H1 (cell line): ENCODE results near the gene SOX12. TPM values are rescaled to one million over a fixed set of nuclear protein-coding genes. Genes with fewer than 3 reads are reported as not detected.

Experiments used
- BACH1 ChIP-seq: IDR thresholded peaks from 2 replicates; pipeline ENCODE4 v1.6.1; 2012; ENCODE audit warnings: low read length, improper control_type of control experiment
- BRCA1 ChIP-seq: IDR thresholded peaks from 2 replicates; pipeline ENCODE4 v1.6.1; 2012; ENCODE audit warnings: low read depth, low read length, improper control_type of control experiment
- HDAC6 ChIP-seq: IDR thresholded peaks from one replicate; pipeline ENCODE4 v1.7.1; 2012; ENCODE audit warnings: low read depth, mild to moderate bottlenecking, inconsistent platforms, low read length, moderate library complexity
- JUN ChIP-seq: IDR thresholded peaks from 2 replicates; pipeline ENCODE4 v1.6.1; 2011; ENCODE audit warnings: low read depth, mild to moderate bottlenecking, improper control_type of control experiment, low read length
- NRF1 ChIP-seq: IDR thresholded peaks from 2 replicates; pipeline ENCODE4 v1.6.1; 2011; ENCODE audit warnings: mild to moderate bottlenecking, low read depth, low read length, improper control_type of control experiment
- PHF8 ChIP-seq: fragments of 200-600 bp; sonication (generic); conservative IDR thresholded peaks from 2 replicates; pipeline ENCODE4 v1.7.1; 2012; ENCODE audit warnings: low read depth, mild to moderate bottlenecking, inconsistent platforms, low read length, moderate library complexity
- SIX5 ChIP-seq: IDR thresholded peaks from 2 replicates; pipeline ENCODE4 v1.6.1; 2011; ENCODE audit warnings: mild to moderate bottlenecking, low read depth, low read length
- TCF12 ChIP-seq: IDR thresholded peaks from 2 replicates; pipeline ENCODE4 v1.6.1; 2011; ENCODE audit warnings: low read depth, mild to moderate bottlenecking, low read length
- polyA plus RNA-seq, 7 experiments: library from polyadenylated mRNA; depleted of rRNA in 3 of 7; stranded (reverse) in 5 of 7; unstranded in 2 of 7; fragments of >200 nt in 5 of 7; fragments of 200-250 nt in 2 of 7; gene quantifications; 1 replicate in 5 of 7; 2 replicates in 1 of 7; 4 replicates in 1 of 7; pipeline versions ENCODE4 v1.2.1 to v1.2.3, GENCODE V29; 2011 to 2013; ENCODE audit warnings: missing spikeins in 2 of 7, mixed read lengths in 2 of 7
- total RNA-seq: library from RNA; stranded (reverse); fragmentation: NEBNext Ultra II Directional; extraction: Animal tissue kit (Norgen Biotek cat#: 25700); gene quantifications from 2 replicates; pipeline ENCODE4 v1.2.1, GENCODE V29; 2021
- TF ChIP-seq, protein P1 (sequence below): fragments of 300-600 bp; sonication (generic); IDR thresholded peaks from 2 replicates; pipeline ENCODE4 v1.7.1; 2012; ENCODE audit warnings: low read length, moderate library complexity, mild to moderate bottlenecking, inconsistent platforms; ENCODE audit not compliant: insufficient replicate concordance
- TF ChIP-seq, protein P2 (sequence below): IDR thresholded peaks from 2 replicates; pipeline ENCODE4 v1.6.1; 2012; ENCODE audit warnings: inconsistent platforms

The SOX12 gene
- total and polyA plus RNA-seq, 2 of the 8 experiments (the other 6 are each of a cell fraction or from before 2014, with no cell fraction given): 6.4 to 63.0 TPM

DNA sequence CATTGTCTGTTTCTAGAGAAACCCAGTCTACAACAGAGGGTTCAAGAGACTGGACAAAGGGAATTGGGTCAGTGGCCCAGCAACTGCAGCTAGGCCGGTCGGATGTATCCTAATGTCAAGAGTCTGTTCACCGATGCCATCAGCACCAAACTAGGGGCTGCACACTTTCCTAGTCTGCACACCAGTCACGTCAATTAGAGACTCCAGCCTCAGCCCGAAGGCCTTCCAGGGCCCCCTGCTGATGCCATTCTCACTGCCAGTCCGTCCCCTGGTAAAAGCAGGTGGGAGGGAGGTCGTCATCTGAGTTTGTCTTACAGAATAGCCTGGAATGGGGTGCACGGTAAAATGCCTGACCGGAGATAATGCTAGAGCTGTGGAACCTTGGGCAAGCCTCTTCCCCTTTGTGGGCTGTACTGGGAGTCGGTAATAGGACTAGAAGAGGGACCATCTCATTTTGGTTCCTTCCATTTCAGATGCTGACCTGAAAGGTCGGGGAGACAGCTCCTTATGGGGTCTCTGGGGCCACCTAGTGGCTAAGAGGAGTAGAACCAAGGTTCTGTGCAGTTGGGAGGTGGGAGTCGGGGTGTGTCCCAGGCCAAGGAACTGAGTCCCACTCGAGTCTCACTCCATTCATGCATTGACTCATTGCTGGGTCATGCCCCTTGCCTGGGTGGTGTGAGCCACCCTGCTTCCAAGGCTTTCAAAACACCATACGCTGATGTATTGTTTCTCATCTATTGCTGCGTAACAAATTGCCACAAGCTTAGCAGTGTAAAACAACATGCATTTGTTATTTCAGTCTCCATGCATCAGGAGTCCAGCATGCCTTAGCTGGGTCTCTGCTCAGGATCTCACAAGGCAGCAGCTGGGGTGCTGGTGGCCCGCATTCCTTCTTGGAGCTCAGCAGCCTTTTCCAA is 5.1 kb downstream of the SOX12 start (continued):
- no peak for TF ChIP-seq SIX5
- no peak for TF ChIP-seq JUN
- TF ChIP-seq NRF1: no peak
- TF ChIP-seq TCF12: no peak
- TF ChIP-seq HDAC6: no peak
- TF ChIP-seq, protein P1, sequence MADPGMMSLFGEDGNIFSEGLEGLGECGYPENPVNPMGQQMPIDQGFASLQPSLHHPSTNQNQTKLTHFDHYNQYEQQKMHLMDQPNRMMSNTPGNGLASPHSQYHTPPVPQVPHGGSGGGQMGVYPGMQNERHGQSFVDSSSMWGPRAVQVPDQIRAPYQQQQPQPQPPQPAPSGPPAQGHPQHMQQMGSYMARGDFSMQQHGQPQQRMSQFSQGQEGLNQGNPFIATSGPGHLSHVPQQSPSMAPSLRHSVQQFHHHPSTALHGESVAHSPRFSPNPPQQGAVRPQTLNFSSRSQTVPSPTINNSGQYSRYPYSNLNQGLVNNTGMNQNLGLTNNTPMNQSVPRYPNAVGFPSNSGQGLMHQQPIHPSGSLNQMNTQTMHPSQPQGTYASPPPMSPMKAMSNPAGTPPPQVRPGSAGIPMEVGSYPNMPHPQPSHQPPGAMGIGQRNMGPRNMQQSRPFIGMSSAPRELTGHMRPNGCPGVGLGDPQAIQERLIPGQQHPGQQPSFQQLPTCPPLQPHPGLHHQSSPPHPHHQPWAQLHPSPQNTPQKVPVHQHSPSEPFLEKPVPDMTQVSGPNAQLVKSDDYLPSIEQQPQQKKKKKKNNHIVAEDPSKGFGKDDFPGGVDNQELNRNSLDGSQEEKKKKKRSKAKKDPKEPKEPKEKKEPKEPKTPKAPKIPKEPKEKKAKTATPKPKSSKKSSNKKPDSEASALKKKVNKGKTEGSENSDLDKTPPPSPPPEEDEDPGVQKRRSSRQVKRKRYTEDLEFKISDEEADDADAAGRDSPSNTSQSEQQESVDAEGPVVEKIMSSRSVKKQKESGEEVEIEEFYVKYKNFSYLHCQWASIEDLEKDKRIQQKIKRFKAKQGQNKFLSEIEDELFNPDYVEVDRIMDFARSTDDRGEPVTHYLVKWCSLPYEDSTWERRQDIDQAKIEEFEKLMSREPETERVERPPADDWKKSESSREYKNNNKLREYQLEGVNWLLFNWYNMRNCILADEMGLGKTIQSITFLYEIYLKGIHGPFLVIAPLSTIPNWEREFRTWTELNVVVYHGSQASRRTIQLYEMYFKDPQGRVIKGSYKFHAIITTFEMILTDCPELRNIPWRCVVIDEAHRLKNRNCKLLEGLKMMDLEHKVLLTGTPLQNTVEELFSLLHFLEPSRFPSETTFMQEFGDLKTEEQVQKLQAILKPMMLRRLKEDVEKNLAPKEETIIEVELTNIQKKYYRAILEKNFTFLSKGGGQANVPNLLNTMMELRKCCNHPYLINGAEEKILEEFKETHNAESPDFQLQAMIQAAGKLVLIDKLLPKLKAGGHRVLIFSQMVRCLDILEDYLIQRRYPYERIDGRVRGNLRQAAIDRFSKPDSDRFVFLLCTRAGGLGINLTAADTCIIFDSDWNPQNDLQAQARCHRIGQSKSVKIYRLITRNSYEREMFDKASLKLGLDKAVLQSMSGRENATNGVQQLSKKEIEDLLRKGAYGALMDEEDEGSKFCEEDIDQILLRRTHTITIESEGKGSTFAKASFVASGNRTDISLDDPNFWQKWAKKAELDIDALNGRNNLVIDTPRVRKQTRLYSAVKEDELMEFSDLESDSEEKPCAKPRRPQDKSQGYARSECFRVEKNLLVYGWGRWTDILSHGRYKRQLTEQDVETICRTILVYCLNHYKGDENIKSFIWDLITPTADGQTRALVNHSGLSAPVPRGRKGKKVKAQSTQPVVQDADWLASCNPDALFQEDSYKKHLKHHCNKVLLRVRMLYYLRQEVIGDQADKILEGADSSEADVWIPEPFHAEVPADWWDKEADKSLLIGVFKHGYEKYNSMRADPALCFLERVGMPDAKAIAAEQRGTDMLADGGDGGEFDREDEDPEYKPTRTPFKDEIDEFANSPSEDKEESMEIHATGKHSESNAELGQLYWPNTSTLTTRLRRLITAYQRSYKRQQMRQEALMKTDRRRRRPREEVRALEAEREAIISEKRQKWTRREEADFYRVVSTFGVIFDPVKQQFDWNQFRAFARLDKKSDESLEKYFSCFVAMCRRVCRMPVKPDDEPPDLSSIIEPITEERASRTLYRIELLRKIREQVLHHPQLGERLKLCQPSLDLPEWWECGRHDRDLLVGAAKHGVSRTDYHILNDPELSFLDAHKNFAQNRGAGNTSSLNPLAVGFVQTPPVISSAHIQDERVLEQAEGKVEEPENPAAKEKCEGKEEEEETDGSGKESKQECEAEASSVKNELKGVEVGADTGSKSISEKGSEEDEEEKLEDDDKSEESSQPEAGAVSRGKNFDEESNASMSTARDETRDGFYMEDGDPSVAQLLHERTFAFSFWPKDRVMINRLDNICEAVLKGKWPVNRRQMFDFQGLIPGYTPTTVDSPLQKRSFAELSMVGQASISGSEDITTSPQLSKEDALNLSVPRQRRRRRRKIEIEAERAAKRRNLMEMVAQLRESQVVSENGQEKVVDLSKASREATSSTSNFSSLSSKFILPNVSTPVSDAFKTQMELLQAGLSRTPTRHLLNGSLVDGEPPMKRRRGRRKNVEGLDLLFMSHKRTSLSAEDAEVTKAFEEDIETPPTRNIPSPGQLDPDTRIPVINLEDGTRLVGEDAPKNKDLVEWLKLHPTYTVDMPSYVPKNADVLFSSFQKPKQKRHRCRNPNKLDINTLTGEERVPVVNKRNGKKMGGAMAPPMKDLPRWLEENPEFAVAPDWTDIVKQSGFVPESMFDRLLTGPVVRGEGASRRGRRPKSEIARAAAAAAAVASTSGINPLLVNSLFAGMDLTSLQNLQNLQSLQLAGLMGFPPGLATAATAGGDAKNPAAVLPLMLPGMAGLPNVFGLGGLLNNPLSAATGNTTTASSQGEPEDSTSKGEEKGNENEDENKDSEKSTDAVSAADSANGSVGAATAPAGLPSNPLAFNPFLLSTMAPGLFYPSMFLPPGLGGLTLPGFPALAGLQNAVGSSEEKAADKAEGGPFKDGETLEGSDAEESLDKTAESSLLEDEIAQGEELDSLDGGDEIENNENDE: no peak
- no peak for TF ChIP-seq BRCA1
- no peak for TF ChIP-seq BACH1
- TF ChIP-seq PHF8: no peak
- TF ChIP-seq, protein P2, sequence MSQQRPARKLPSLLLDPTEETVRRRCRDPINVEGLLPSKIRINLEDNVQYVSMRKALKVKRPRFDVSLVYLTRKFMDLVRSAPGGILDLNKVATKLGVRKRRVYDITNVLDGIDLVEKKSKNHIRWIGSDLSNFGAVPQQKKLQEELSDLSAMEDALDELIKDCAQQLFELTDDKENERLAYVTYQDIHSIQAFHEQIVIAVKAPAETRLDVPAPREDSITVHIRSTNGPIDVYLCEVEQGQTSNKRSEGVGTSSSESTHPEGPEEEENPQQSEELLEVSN: no peak
